Measurements from ENCODE around the gene GNPDA1. TPM values are rescaled to one million over a fixed set of nuclear protein-coding genes. Genes with fewer than 3 reads are reported as not detected.
"Not testable (repeated sequence)": the region's sequence is repeated elsewhere in the genome, so short reads cannot be mapped to it uniquely, and the experiment has no call there.

The GNPDA1 gene
- total RNA-seq, 2 experiments from 2014 or later: 27.1 to 32.1 TPM

DNA sequence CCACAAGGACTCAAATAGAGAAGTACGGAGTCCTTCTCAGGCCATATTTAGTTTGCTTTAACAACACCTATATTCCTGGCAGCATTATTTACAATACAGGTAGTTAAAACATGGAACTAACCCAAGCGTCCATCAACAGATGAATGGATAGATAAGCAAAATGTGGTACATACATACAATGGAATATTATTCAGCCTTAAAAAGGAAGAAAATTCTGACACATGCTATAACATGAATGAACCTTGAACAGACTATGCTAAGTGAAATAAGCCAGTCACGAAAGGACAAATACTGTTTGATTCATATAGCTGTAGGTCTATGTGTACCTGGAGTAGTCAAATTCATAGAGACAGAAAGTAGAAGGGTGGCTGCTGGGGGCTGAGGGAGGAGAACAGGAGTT is 24.8 kb upstream of the GNPDA1 start:
- H3K27ac Mint-ChIP-seq; H3K36me3 Mint-ChIP-seq (ENCODE audit: low read depth); POLR2A ChIA-PET; DNase-seq; H3K27me3 Mint-ChIP-seq; H3K9me3 Mint-ChIP-seq; H3K4me3 Mint-ChIP-seq: not testable (repeated sequence)
- CTCF ChIA-PET: interaction anchor here (0.7 kb wide), 1 partner anchor 105 kb away, joined by 5 read pairs; no protein-coding TSS in a partner anchor
- H3K4me1 Mint-ChIP-seq: peaks cover 13% of the 10 kb centered on the region

DNA sequence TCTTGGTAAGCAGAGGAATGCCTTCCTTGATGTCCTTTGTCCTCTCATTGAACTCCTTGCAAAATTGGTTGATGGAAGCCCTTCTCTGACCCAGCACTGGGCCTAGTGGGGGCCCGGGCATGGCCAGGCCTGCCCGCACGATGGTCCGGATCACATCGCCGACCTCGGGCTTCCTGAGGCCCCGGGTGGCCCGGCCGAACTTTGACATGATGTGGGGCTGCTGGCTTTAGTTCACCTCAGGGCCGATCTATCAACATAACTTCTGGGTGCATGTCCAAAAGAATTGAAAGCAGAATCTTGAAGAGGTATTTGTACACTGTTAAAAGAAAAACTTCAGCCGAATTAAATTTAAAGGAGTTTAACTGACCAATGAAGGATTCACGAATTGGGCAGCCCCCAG is 24.1 kb upstream of the GNPDA1 start:
- Mint-ChIP-seq H3K27me3 (peaks cover 2% of the 10 kb centered on the region), H3K9me3 (no peaks in the 10 kb centered on the region), H3K36me3 (ENCODE audit: low read depth) (peaks cover 2% of the 10 kb centered on the region), H3K4me1 (peaks cover 13% of the 10 kb centered on the region), H3K4me3 (no peak overlapping the region), H3K27ac (no peak overlapping the region)
- CTCF ChIA-PET: no interaction called here
- DNase-seq: no peak
- POLR2A ChIA-PET: no interaction called here

DNA sequence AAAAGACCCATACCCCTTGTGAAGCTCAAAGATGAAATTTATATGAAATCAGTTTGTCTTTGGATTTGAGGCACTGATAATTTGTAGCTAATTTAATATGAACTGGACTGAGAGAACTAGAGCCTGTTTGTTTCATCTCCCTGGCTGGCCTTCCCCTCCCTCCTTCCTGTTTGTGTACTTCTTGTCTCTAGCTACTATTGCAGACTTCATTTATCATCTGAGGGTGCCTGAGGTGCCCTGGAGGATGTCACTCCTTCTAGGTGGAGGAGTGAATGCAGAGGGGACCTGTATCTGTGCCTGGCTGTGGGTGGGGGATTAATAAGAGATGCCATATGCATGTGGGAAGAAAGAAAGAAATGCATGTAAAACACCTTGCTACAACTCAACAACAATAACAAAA is 22.2 kb upstream of the GNPDA1 start:
- peaks cover 2% of the 10 kb centered on the region for H3K27me3 Mint-ChIP-seq
- H3K4me1 Mint-ChIP-seq: peaks cover 13% of the 10 kb centered on the region
- peaks cover 2% of the 10 kb centered on the region for H3K36me3 Mint-ChIP-seq (ENCODE audit: low read depth)
- ChIA-PET POLR2A (interaction anchor here (0.9 kb wide), 1 partner anchor 10 kb away, joined by 5 read pairs; no protein-coding TSS in a partner anchor), CTCF (interaction anchor here (1.1 kb wide), 1 partner anchor 21 kb away, joined by 3 read pairs; no protein-coding TSS in a partner anchor)
- no peaks in the 10 kb centered on the region for H3K9me3 Mint-ChIP-seq
- no peak overlapping the region for H3K27ac Mint-ChIP-seq
- no peak overlapping the region for H3K4me3 Mint-ChIP-seq
- DNase-seq: no peak

DNA sequence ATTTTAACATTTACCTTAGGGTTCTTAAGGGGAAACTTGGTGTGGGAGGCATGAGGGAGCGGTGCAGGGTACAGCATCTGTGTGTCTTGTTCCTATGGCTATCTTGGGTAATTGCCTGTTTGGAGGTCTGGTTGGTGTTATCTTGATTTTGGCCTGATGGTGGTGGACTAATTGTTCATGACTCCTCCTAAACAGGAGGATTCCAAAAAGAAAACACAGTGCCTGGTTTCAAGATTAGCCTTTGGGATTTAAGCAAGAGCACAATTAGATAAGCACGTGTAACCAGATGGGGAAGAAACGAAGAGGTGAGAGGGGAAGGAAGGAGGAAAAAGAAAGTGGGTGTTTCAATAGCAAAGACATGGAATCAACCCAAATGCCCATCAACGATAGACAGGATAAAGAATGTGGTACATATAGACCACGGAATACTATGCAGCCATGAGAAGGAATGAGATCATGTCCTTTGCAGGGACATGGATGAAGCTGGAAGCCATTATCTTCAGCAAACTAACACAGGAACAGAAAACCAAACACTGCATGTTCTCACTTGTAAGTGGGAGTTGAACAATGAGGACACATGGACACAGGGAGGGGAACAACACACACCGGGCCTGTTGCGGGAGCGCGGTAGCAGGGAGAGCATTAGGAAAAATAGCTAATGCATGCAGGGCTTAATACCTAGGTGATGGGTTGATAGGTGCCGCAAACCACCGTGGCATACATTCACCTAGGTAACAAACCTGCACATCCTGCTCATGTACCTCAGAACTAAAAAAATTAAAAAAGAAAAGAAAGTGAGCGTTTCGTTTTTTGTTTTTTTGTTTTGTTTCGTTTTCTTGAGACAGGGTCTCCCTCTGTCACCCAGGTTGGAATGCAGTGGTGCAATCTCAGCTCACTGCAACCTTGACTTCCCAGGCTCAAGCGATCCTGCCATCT is 21.1 kb upstream of the GNPDA1 start:
- H3K9me3 Mint-ChIP-seq; H3K27me3 Mint-ChIP-seq; CTCF ChIA-PET; H3K36me3 Mint-ChIP-seq (ENCODE audit: low read depth); H3K27ac Mint-ChIP-seq; DNase-seq; H3K4me3 Mint-ChIP-seq: not testable (repeated sequence)
- H3K4me1 Mint-ChIP-seq: peaks cover 13% of the 10 kb centered on the region
- POLR2A ChIA-PET: interaction anchor here (0.9 kb wide), 1 partner anchor 9 kb away, joined by 5 read pairs; no protein-coding TSS in a partner anchor

DNA sequence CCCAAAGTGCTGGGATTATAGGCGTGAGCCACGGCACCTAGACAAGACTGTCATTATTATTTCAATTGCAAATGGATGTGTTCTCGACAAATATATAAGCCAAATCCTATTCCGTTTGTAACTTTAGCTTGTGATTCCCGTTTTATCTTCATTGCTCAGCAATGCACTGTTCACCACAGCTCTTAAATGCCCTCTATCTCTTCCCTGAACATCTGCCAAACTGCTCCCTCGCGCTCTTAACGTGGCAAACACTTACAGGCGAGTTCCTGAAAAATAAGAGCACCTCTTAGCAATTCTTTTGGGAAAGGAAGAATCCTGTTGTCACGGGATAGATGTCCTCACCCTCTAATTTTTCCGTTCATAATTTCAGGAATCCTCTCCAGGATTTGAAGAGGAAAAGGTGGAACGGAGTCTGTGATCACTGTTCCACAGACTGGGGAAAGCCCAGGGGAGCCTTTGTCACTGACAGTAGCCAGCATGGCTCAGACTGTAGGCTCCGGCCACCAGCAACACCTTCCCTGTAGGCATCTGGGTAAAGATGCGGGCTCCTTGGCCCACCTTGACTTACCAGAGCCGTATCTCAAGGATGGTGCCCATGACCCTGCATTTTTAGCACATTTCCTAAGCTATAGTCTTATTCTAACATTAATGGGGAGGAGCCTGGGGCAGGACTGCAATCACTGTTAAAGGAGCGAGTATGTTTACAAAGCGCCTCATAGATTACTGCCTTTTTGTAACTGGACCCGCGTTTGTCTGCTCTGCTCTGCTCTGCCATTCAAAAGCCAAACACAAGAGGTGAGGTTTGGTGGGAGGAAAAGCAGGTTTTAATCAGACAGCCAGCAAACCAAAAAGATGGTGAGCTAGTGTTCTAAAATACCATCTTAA is 20.2 kb upstream of the GNPDA1 start:
- H3K27ac Mint-ChIP-seq: no peak overlapping the region
- CTCF ChIA-PET: interaction anchor here (0.5 kb wide), 1 partner anchor 12 kb away, joined by 4 read pairs; no protein-coding TSS in a partner anchor
- no peaks in the 10 kb centered on the region for H3K9me3 Mint-ChIP-seq
- H3K4me1 Mint-ChIP-seq: peaks cover 13% of the 10 kb centered on the region
- no peak for DNase-seq
- POLR2A ChIA-PET: interaction anchor here (0.5 kb wide), 1 partner anchor 99 kb away, joined by 3 read pairs; no protein-coding TSS in a partner anchor
- peaks cover 2% of the 10 kb centered on the region for H3K36me3 Mint-ChIP-seq (ENCODE audit: low read depth)
- H3K4me3 Mint-ChIP-seq: no peak overlapping the region
- peaks cover 2% of the 10 kb centered on the region for H3K27me3 Mint-ChIP-seq

DNA sequence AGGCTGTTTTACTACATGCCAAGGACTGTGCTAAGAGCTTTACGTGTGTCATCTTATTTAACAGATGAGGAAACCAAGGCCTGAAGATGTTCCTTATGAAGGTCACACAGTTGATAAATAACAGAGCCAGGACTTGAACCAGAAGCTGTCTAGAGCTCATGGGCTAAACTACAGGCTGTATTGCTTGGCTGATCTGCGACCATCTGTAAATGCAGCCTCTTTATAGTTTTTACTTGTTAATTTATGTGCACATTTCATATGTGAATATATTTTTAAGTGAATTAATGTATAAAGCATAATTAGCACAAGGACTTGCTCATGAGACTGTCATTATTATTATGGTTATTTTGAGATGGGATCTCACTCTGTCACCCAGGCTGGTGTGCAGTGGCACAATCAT is 19.3 kb upstream of the GNPDA1 start:
- POLR2A ChIA-PET: interaction anchor here (0.5 kb wide), 1 partner anchor 100 kb away, joined by 3 read pairs; no protein-coding TSS in a partner anchor

DNA sequence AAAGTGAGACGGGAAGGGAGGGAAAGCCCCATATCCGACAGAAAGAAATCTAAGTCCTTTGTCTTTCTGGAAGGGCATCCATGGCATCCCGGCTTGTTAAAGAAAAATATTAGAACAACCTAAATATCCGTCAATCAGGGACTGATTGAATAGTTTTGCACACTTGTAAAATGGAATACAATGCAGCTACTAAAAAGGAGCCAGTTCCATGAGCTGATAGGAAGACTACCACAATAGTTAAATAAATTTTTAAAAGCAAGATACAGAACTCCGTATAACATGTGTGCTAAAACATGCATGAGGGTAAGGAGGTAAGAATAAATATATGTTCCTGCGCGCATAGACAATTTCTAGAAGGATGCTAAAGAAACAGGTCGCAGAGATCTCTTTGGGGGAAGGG is 12.8 kb upstream of the GNPDA1 start:
- Mint-ChIP-seq H3K9me3 (no peaks in the 10 kb centered on the region), H3K4me3 (peak overlapping the region; percentile 81), H3K36me3 (ENCODE audit: low read depth) (no peaks in the 10 kb centered on the region), H3K27me3 (peaks cover 2% of the 10 kb centered on the region), H3K4me1 (peaks cover 17% of the 10 kb centered on the region), H3K27ac (peak overlapping the region; percentile 93)
- ChIA-PET POLR2A (interaction anchor here (0.7 to 3.0 kb wide), 12 partner anchors 9 to 93 kb away, joined by 3 to 44 read pairs (median 4); partner anchors contain the start of genes GNPDA1, NDFIP1 and RNF14), CTCF (interaction anchor here (1.4 to 2.6 kb wide), 7 partner anchors 11 to 118 kb away, joined by 4 to 35 read pairs (median 8); partner anchors contain the start of genes GNPDA1 and RNF14)
- DNase-seq: no peak

More for the DNA sequence above, 19.3 kb upstream of the GNPDA1 start:
- no peak for DNase-seq
- peaks cover 13% of the 10 kb centered on the region for H3K4me1 Mint-ChIP-seq
- no peak overlapping the region for H3K4me3 Mint-ChIP-seq
- H3K27ac Mint-ChIP-seq: no peak overlapping the region
- CTCF ChIA-PET: interaction anchor here (0.5 kb wide), 1 partner anchor 11 kb away, joined by 4 read pairs; no protein-coding TSS in a partner anchor
- peaks cover 2% of the 10 kb centered on the region for H3K36me3 Mint-ChIP-seq (ENCODE audit: low read depth)
- H3K27me3 Mint-ChIP-seq: no peaks in the 10 kb centered on the region
- no peaks in the 10 kb centered on the region for H3K9me3 Mint-ChIP-seq

DNA sequence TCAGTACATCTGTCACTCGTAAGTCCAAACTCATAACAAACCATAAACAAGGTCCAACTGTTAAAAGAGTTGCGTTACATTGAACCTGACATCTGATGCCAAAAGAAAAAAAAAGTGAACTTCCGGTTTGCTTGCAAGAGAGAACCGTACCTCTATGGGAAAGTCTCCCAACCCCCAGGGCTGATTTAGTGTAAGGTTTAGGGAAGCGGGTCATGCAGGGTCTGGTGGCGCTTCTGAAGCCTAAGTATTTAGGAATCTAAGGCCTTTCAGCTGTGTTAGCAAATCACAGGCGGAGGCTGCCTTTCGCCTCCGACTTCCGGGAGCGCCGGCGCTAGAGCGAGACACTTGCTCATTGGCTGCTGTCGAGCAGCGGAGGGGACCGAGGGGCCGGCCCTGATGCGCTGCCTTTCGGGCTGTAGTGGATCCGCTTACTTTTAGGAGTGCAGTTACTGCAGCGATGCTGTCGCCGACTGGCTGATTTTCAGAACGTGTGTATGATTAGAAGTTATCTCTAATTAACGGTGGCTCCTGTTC is 12.0 kb upstream of the GNPDA1 start:
- peak; percentile 89 for DNase-seq
- ChIA-PET POLR2A (interaction anchor here (0.6 to 3.0 kb wide), 13 partner anchors 9 to 104 kb away, joined by 3 to 44 read pairs (median 4); partner anchors contain the start of genes GNPDA1, NDFIP1 and RNF14), CTCF (interaction anchor here (0.6 to 2.6 kb wide), 9 partner anchors 10 to 118 kb away, joined by 3 to 35 read pairs (median 5); partner anchors contain the start of genes GNPDA1 and RNF14)
- Mint-ChIP-seq H3K27me3 (peaks cover 2% of the 10 kb centered on the region), H3K36me3 (ENCODE audit: low read depth) (peaks cover 5% of the 10 kb centered on the region), H3K4me3 (peak overlapping the region; percentile 81), H3K9me3 (peaks cover 5% of the 10 kb centered on the region), H3K4me1 (peaks cover 18% of the 10 kb centered on the region), H3K27ac (peak overlapping the region; percentile 93)

DNA sequence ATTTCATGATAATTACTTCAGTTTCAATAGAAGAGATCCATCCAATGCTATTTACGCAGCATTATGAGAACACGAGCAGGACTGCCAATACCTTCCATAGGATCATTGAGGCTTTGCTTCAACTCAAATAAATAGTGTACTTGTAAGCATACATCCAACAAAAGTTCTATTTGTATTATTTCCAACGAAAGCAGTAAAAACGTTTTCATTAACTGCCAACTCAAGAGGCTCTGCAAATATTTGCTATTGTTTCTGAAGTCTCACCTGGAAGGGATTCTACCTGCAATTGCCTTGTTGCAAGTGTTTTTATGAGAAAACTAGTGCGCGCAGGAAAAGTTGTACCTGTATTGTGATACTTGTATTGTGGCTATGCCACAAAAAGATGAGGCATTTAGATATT is 11.0 kb upstream of the GNPDA1 start:
- DNase-seq: no peak
- ChIA-PET POLR2A (interaction anchor here (1.2 to 3.0 kb wide), 4 partner anchors 8 to 85 kb away, joined by 3 to 44 read pairs (median 20); partner anchors contain the start of genes GNPDA1 and NDFIP1), CTCF (interaction anchor here (1.1 to 2.6 kb wide), 5 partner anchors 9 to 116 kb away, joined by 3 to 35 read pairs (median 10); partner anchors contain the start of genes GNPDA1 and RNF14)
- Mint-ChIP-seq H3K9me3 (peaks cover 5% of the 10 kb centered on the region), H3K4me1 (peaks cover 22% of the 10 kb centered on the region), H3K27ac (no peak overlapping the region), H3K36me3 (ENCODE audit: low read depth) (peaks cover 5% of the 10 kb centered on the region), H3K4me3 (no peak overlapping the region), H3K27me3 (peaks cover 2% of the 10 kb centered on the region)

DNA sequence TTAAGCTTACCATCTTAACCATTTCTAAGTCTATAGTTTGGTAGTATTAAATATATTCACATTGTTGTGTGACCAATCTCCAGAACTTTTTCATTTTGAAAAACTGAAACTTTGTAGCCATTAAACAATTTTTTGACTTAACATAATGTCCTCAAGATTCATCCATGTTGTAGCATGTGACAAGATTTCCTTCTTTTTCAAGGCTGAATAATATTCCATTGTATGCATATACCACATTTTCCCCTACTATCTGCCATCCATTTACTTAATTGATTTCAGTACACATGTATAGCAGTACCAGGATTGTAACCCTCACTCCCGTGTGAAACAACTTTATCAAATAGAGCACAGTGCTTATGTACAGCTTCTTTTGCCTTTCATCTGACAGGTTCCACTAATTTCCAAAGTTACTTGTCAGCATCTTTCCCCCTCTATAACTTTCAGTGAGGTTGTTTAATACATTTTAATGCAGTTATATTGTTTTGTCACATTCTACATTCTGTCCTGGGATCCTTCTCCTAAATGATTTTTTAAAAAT is 7.4 kb upstream of the GNPDA1 start:
- Mint-ChIP-seq H3K9me3 (peaks cover 5% of the 10 kb centered on the region), H3K27ac (no peak overlapping the region), H3K4me1 (peaks cover 49% of the 10 kb centered on the region), H3K36me3 (ENCODE audit: low read depth) (peaks cover 5% of the 10 kb centered on the region), H3K4me3 (no peak overlapping the region), H3K27me3 (peaks cover 2% of the 10 kb centered on the region)
- ChIA-PET CTCF (interaction anchor here (0.6 to 1.3 kb wide), 3 partner anchors 19 to 121 kb away, joined by 3 to 4 read pairs (median 3); no protein-coding TSS in a partner anchor), POLR2A (no interaction called here)
- no peak for DNase-seq

DNA sequence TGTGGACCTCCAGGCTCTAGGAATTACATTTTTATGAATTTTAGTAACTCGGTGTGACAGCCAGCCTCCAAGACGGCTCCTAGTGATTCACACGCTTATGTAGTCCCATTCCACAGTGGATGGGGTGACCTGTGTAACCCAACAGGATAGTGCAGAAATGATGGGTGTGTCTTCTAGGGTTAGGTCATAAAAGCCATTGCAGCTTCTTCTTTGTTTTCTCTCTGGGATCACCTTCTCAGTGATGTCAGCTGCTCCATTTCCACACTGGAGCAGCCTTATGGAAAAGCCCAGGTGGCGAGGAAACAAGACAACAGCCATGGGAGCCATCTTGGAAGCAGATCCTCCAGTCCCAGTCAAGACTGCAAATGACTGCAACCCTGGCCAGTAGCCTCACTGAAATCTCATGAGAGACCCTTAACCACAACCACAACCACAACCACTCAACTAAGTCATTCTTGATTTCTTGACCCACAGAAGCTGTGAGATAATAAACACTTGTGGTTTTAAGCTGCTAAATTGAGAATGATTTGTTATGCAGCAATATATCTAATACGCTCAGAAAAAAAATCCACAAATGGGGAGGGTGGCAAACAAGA is 5.1 kb upstream of the GNPDA1 start:
- ChIA-PET CTCF (interaction anchor here (0.9 to 13.0 kb wide), 5 partner anchors 28 to 128 kb away, joined by 3 to 180 read pairs (median 3); partner anchors contain the start of genes NDFIP1 and RNF14), POLR2A (interaction anchor here (1.3 to 1.7 kb wide), 2 partner anchors 10 to 78 kb away, joined by 3 to 4 read pairs; no protein-coding TSS in a partner anchor)
- Mint-ChIP-seq H3K27ac (peak overlapping the region; percentile 52), H3K27me3 (peaks cover 2% of the 10 kb centered on the region), H3K36me3 (ENCODE audit: low read depth) (peaks cover 5% of the 10 kb centered on the region), H3K9me3 (peaks cover 5% of the 10 kb centered on the region), H3K4me3 (no peak overlapping the region), H3K4me1 (peaks cover 63% of the 10 kb centered on the region)
- no peak for DNase-seq
